Nephron progenitor cell (in vitro differentiated cells): ENCODE data around the gene XRCC5.
"Not testable (repeated sequence)": the region's sequence is repeated elsewhere in the genome, so short reads cannot be mapped to it uniquely, and the experiment has no call there.

Experiments used
- DNase-seq: peaks from one replicate; pipeline ENCODE4 v3.0.0; 2021
- H3K27ac Mint-ChIP-seq: 2 replicates; pipeline ENCODE4 v1.8.0; 2021; ENCODE audit warnings: mild to moderate bottlenecking, moderate library complexity, mixed read lengths
- H3K27me3 Mint-ChIP-seq: 2 replicates; pipeline ENCODE4 v1.8.0; 2021; ENCODE audit warnings: mild to moderate bottlenecking, low read depth, mixed read lengths; ENCODE audit not compliant: poor library complexity
- H3K36me3 Mint-ChIP-seq: 2 replicates; pipeline ENCODE4 v1.8.0; 2021; ENCODE audit warnings: low read depth, mixed read lengths
- H3K4me1 Mint-ChIP-seq: 2 replicates; pipeline ENCODE4 v1.8.0; 2021; ENCODE audit warnings: mixed read lengths
- H3K4me3 Mint-ChIP-seq: 2 replicates; pipeline ENCODE4 v1.8.0; 2021; ENCODE audit warnings: mild to moderate bottlenecking, moderate library complexity, mixed read lengths
- H3K9me3 Mint-ChIP-seq: 2 replicates; pipeline ENCODE4 v1.8.0; 2021; ENCODE audit warnings: mild to moderate bottlenecking, moderate library complexity, mixed read lengths
- CTCF ChIP-seq: fragments of 200-600 bp; sonication (generic); IDR thresholded peaks from 2 replicates; pipeline ENCODE4 v1.5.0; 2021; ENCODE audit warnings: antibody characterized with exemption

XRCC5 gene

GRCh38 chr2:216075510-216076485 lies 33.4 kb upstream of the XRCC5 start:
- Mint-ChIP-seq H3K4me3 (no peak overlapping the region), H3K36me3 (no peaks in the 10 kb centered on the region), H3K27ac (peak overlapping the region; percentile 90)

GRCh38 chr2:216078776-216079175 lies 30.4 kb upstream of the XRCC5 start:
- Mint-ChIP-seq H3K9me3 (no peaks in the 10 kb centered on the region), H3K4me1 (peaks cover 39% of the 10 kb centered on the region), H3K4me3 (no peak overlapping the region), H3K36me3 (no peaks in the 10 kb centered on the region), H3K27ac (no peak overlapping the region), H3K27me3 (no peaks in the 10 kb centered on the region)
- TF ChIP-seq CTCF: no peak
- no peak for DNase-seq

More at GRCh38 chr2:216075510-216076485, 33.4 kb upstream of the XRCC5 start:
- no peaks in the 10 kb centered on the region for H3K9me3 Mint-ChIP-seq
- no peaks in the 10 kb centered on the region for H3K27me3 Mint-ChIP-seq
- DNase-seq: no peak
- peaks cover 19% of the 10 kb centered on the region for H3K4me1 Mint-ChIP-seq
- no peak for TF ChIP-seq CTCF

GRCh38 chr2:216080048-216080447 lies 29.1 kb upstream of the XRCC5 start:
- H3K9me3 Mint-ChIP-seq: not testable (repeated sequence)
- peak overlapping the region; percentile 99 for H3K4me3 Mint-ChIP-seq

GRCh38 chr2:216081012-216081411 lies 28.1 kb upstream of the XRCC5 start:
- Mint-ChIP-seq H3K27ac (peak overlapping the region; percentile 97), H3K4me1 (peaks cover 56% of the 10 kb centered on the region)

More at GRCh38 chr2:216080048-216080447, 29.1 kb upstream of the XRCC5 start:
- not testable (repeated sequence) for H3K27me3 Mint-ChIP-seq, H3K36me3 Mint-ChIP-seq, H3K27ac Mint-ChIP-seq, DNase-seq
- peaks cover 51% of the 10 kb centered on the region for H3K4me1 Mint-ChIP-seq

GRCh38 chr2:216081487-216082116 lies 27.5 kb upstream of the XRCC5 start, which contains the start of the genes PECR and TMEM169:
TSS of gene PECR (minus strand) at chr2:216081809. CDS start at chr2:216081741, 68 bp downstream.
TSS of gene TMEM169 (plus strand) at chr2:216081919. CDS start at chr2:216095964, 14,045 bp downstream.
- Mint-ChIP-seq H3K27me3 (no peaks in the 10 kb centered on the region), H3K4me3 (peak within 1 kb of the TSS; percentile 99), H3K4me1 (peaks cover 61% of the 10 kb centered on the region), H3K9me3 (no peaks in the 10 kb centered on the region), H3K36me3 (peaks cover 6% of the 10 kb centered on the region), H3K27ac (peak within 1 kb of the TSS; percentile 99)
- peak; percentile 87 for DNase-seq
- TF ChIP-seq CTCF: no peak

More at GRCh38 chr2:216081012-216081411, 28.1 kb upstream of the XRCC5 start:
- H3K9me3 Mint-ChIP-seq: no peaks in the 10 kb centered on the region
- H3K36me3 Mint-ChIP-seq: peaks cover 4% of the 10 kb centered on the region
- no peaks in the 10 kb centered on the region for H3K27me3 Mint-ChIP-seq
- DNase-seq: no peak
- no peak for TF ChIP-seq CTCF
- peak overlapping the region; percentile 99 for H3K4me3 Mint-ChIP-seq

GRCh38 chr2:216082117-216082711 lies 26.9 kb upstream of the XRCC5 start:
- Mint-ChIP-seq H3K27ac (peak overlapping the region; percentile 99), H3K27me3 (no peaks in the 10 kb centered on the region), H3K9me3 (no peaks in the 10 kb centered on the region), H3K4me1 (peaks cover 66% of the 10 kb centered on the region), H3K36me3 (peaks cover 12% of the 10 kb centered on the region), H3K4me3 (peak overlapping the region; percentile 99)
- peak; percentile 30 for DNase-seq
- TF ChIP-seq CTCF: no peak
